ENCODE data around the gene GLIPR1L2. TPM values are rescaled to one million over a fixed set of nuclear protein-coding genes. Genes with fewer than 3 reads are reported as not detected.
"Not testable (repeated sequence)": the region's sequence is repeated elsewhere in the genome, so short reads cannot be mapped to it uniquely, and the experiment has no call there.

Gene GLIPR1L2
- total and polyA plus RNA-seq, 10 of the 15 experiments (the other 5 are each of a cell fraction or from before 2014, with no cell fraction given), result 0.04 to 0.39 (median 0.09) TPM; not detected in 3

DNA sequence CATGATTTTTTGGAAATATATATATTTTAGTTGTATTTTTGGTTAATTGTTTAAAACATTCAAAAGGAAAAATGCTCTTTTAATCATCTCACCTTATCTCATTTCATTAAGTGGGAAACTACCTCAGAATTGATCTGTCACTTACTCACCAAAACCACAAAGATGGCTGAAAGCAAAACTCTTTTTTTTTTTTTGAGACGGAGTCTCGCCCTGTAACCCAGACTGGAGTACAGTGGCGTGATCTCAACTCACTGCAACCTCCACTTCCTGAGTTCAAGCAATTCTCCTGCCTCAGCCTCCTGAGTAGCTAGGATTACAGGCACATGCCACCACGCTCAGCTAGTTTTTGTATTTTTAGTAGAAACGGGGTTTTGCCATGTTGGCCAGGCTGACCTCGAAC, 44.7 kb upstream of the GLIPR1L2 start:
- WGBS (ENCODE audit: insufficient coverage, insufficient replicate concordance, low lambda C conversion rate, missing lambda C conversion rate), result 38% methylated on average over 6 of the region's 6 CpGs
- H3K4me1 ChIP-seq (ENCODE audit: control insufficient read depth, insufficient read depth, low read length); H4K20me1 ChIP-seq (ENCODE audit: control insufficient read depth, insufficient read depth); POLR2A ChIA-PET; intact Hi-C loops (cut with micrococcal nuclease; ENCODE audit: unreplicated experiment); FAIRE-seq; H3K27me3 ChIP-seq (replicated peaks in 1 of 2; ENCODE audit: control insufficient read depth in 2 of 2, insufficient read depth in 2 of 2, low read length in 1 of 2); H3K9ac ChIP-seq (ENCODE audit: control insufficient read depth, insufficient read depth, low read length); H3K4me2 ChIP-seq (ENCODE audit: control insufficient read depth, insufficient read depth); H3K79me2 ChIP-seq (ENCODE audit: control insufficient read depth, insufficient read depth, low read length); H3K27ac ChIP-seq (ENCODE audit: control insufficient read depth, insufficient read depth); H3K9me3 ChIP-seq (replicated peaks; ENCODE audit: control insufficient read depth, insufficient read depth, low read length); BruUV-seq (replicated peaks); H3K4me3 ChIP-seq; DNase-seq (ENCODE audit: low read depth, low spot score); in situ Hi-C loops (cut with MboI); H3K36me3 ChIP-seq (ENCODE audit: control insufficient read depth in 2 of 2, insufficient read depth in 2 of 2, low read length in 1 of 2); H2AFZ ChIP-seq (ENCODE audit: control insufficient read depth, low read depth, low read length): not testable (repeated sequence)
- CTCF ChIA-PET, result interaction anchor here (1.1 to 1.5 kb wide), 2 partner anchors 45 to 161 kb away, joined by 3 to 5 read pairs; partner anchors contain the start of gene GLIPR1L2
- peak; percentile 77 for ATAC-seq
- TF ChIP-seq IKZF2 (IDR thresholded peaks at IDR 0.05), result 0 out of 4 replicates have a peak, but pooled peaks of 1 of the 2 experiments have one; percentile 18
- peak; percentile 51; the same call in 1 of the 2 replicates for TF ChIP-seq ZNF384 (IDR thresholded peaks at IDR 0.05; ENCODE audit: borderline replicate concordance, low read depth, low read length)
- TF ChIP-seq RUNX3 (IDR thresholded peaks at IDR 0.05; ENCODE audit: low read length), result 0 out of 2 replicates have a peak, but pooled peaks have one; percentile 12
- SMC1A ChIA-PET (ENCODE audit: uncharacterized antibody, unreplicated experiment), result interaction anchor here (1.4 kb wide), 1 partner anchor 12 kb away, joined by 3 read pairs; the partner anchor contains the start of gene GLIPR1L1
- RAD21 ChIA-PET (ENCODE audit: unreplicated experiment), result interaction anchor here (0.6 kb wide), 1 partner anchor 163 kb away, joined by 3 read pairs; no protein-coding TSS in a partner anchor

DNA sequence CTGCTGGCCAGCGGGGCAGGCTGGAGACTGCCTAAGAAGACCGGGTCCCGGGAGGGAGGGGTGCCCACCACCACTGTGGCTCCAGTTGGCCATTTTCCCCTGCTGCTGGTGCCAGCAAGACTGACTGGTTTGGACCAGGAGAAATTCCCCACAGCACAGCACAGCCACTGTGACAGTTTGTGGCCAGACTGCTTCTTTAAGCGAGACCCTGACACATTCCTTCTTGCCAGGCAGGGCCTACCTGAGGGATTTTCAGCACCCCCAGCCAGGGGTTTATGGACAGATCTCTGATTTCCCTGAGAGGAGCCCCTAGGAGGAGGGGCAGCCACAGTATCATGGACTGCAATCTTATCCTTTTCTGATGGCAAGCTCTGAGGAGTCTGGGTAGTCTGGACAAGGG, 40.9 kb upstream of the GLIPR1L2 start:
- in situ Hi-C loops (cut with MboI) (no loop called here), intact Hi-C loops (cut with micrococcal nuclease; ENCODE audit: unreplicated experiment) (no loop called here)
- Histone ChIP-seq H2AFZ (ENCODE audit: control insufficient read depth, low read depth, low read length) (no peak overlapping the region), H4K20me1 (ENCODE audit: control insufficient read depth, insufficient read depth) (no peaks in the 10 kb centered on the region), H3K79me2 (ENCODE audit: control insufficient read depth, insufficient read depth, low read length) (no peaks in the 10 kb centered on the region), H3K27me3 (replicated peaks in 1 of 2; ENCODE audit: control insufficient read depth in 2 of 2, insufficient read depth in 2 of 2, low read length in 1 of 2) (no peaks in the 10 kb centered on the region), H3K9ac (ENCODE audit: control insufficient read depth, insufficient read depth, low read length) (no peak overlapping the region), H3K4me3 (no peak overlapping the region), H3K36me3 (ENCODE audit: control insufficient read depth in 2 of 2, insufficient read depth in 2 of 2, low read length in 1 of 2) (no peaks in the 10 kb centered on the region), H3K4me1 (ENCODE audit: control insufficient read depth, insufficient read depth, low read length) (no peaks in the 10 kb centered on the region), H3K4me2 (ENCODE audit: control insufficient read depth, insufficient read depth) (no peak overlapping the region), H3K27ac (ENCODE audit: control insufficient read depth, insufficient read depth) (no peak overlapping the region), H3K9me3 (replicated peaks; ENCODE audit: control insufficient read depth, insufficient read depth, low read length) (no peaks in the 10 kb centered on the region)
- ATAC-seq, result no peak
- SMC1A ChIA-PET (ENCODE audit: uncharacterized antibody, unreplicated experiment), result interaction anchor here (1.0 kb wide), 1 partner anchor 17 kb away, joined by 3 read pairs; no protein-coding TSS in a partner anchor
- RAD21 ChIA-PET (ENCODE audit: unreplicated experiment), result no interaction called here
- POLR2A ChIA-PET, result no interaction called here
- DNase-seq (ENCODE audit: low read depth, low spot score), result no peak
- BruUV-seq (replicated peaks), result no TSS peak
- WGBS (ENCODE audit: insufficient coverage, insufficient replicate concordance, low lambda C conversion rate, missing lambda C conversion rate), result 81% methylated on average over 4 of the region's 4 CpGs
- no peak for FAIRE-seq
- CTCF ChIA-PET, result interaction anchor here (1.0 kb wide), 1 partner anchor 158 kb away, joined by 3 read pairs; no protein-coding TSS in a partner anchor
- no peak for TF ChIP-seq TAF1 (IDR thresholded peaks at IDR 0.05; ENCODE audit: borderline replicate concordance, low read depth, low read length)
- TF ChIP-seq, protein P1, sequence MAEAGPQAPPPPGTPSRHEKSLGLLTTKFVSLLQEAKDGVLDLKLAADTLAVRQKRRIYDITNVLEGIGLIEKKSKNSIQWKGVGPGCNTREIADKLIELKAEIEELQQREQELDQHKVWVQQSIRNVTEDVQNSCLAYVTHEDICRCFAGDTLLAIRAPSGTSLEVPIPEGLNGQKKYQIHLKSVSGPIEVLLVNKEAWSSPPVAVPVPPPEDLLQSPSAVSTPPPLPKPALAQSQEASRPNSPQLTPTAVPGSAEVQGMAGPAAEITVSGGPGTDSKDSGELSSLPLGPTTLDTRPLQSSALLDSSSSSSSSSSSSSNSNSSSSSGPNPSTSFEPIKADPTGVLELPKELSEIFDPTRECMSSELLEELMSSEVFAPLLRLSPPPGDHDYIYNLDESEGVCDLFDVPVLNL (IDR thresholded peaks at IDR 0.05; ENCODE audit: low read depth, low read length), result no peak
- TF ChIP-seq, protein P2, sequence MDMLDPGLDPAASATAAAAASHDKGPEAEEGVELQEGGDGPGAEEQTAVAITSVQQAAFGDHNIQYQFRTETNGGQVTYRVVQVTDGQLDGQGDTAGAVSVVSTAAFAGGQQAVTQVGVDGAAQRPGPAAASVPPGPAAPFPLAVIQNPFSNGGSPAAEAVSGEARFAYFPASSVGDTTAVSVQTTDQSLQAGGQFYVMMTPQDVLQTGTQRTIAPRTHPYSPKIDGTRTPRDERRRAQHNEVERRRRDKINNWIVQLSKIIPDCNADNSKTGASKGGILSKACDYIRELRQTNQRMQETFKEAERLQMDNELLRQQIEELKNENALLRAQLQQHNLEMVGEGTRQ (IDR thresholded peaks at IDR 0.05; ENCODE audit: borderline replicate concordance, low read depth, low read length), result no peak

Measured in GM12878 (cell line).